Measurements from ENCODE around the gene PDPK1. TPM values are rescaled to one million over a fixed set of nuclear protein-coding genes. Genes with fewer than 3 reads are reported as not detected.

PDPK1 gene
- total RNA-seq, 1 donor = 29.9 TPM

- TF ChIP-seq CTCF (IDR thresholded peaks at IDR 0.05; ENCODE audit: insufficient read depth, low read length) = no peak
- DNase-seq (ENCODE audit: low read depth) = no peak
- no peak overlapping the region for H3K4me3 ChIP-seq (ENCODE audit: low read depth, low read length)
These were observed 42.8 kb upstream of the PDPK1 start for GRCh38 chr16:2495041-2495440.

- no peak for DNase-seq (ENCODE audit: low read depth)
- TF ChIP-seq CTCF (IDR thresholded peaks at IDR 0.05; ENCODE audit: insufficient read depth, low read length) = no peak
- H3K4me3 ChIP-seq (ENCODE audit: low read depth, low read length) = no peak overlapping the region
These were observed 41.4 kb upstream of the PDPK1 start for GRCh38 chr16:2496223-2497115.

GRCh38 chr16:2497116-2497630 lies 40.6 kb upstream of the PDPK1 start:
- DNase-seq (ENCODE audit: low read depth) = peak; percentile 41
- H3K4me3 ChIP-seq (ENCODE audit: low read depth, low read length) = no peak overlapping the region
- no peak for TF ChIP-seq CTCF (IDR thresholded peaks at IDR 0.05; ENCODE audit: insufficient read depth, low read length)

GRCh38 chr16:2497695-2498484 lies 39.9 kb upstream of the PDPK1 start:
- DNase-seq (ENCODE audit: low read depth) = no peak
- TF ChIP-seq CTCF (IDR thresholded peaks at IDR 0.05; ENCODE audit: insufficient read depth, low read length) = no peak

GRCh38 chr16:2498531-2499253 lies 39.1 kb upstream of the PDPK1 start:
- TF ChIP-seq CTCF (IDR thresholded peaks at IDR 0.05; ENCODE audit: insufficient read depth, low read length) = no peak
- H3K4me3 ChIP-seq (ENCODE audit: low read depth, low read length) = no peak overlapping the region
- DNase-seq (ENCODE audit: low read depth) = no peak

More at GRCh38 chr16:2497695-2498484, 39.9 kb upstream of the PDPK1 start:
- H3K4me3 ChIP-seq (ENCODE audit: low read depth, low read length) = no peak overlapping the region

- DNase-seq (ENCODE audit: low read depth) = no peak
- TF ChIP-seq CTCF (IDR thresholded peaks at IDR 0.05; ENCODE audit: insufficient read depth, low read length) = no peak
- no peak overlapping the region for H3K4me3 ChIP-seq (ENCODE audit: low read depth, low read length)
These were observed 38.4 kb upstream of the PDPK1 start for GRCh38 chr16:2499454-2499853.
